ENCODE measurements around the gene LSM2. TPM values are rescaled to one million over a fixed set of nuclear protein-coding genes. Genes with fewer than 3 reads are reported as not detected.
"Not testable (repeated sequence)": the region's sequence is repeated elsewhere in the genome, so short reads cannot be mapped to it uniquely, and the experiment has no call there.

The LSM2 gene
- total RNA-seq, 1 donor from 2014 or later = 89.0 TPM

DNA sequence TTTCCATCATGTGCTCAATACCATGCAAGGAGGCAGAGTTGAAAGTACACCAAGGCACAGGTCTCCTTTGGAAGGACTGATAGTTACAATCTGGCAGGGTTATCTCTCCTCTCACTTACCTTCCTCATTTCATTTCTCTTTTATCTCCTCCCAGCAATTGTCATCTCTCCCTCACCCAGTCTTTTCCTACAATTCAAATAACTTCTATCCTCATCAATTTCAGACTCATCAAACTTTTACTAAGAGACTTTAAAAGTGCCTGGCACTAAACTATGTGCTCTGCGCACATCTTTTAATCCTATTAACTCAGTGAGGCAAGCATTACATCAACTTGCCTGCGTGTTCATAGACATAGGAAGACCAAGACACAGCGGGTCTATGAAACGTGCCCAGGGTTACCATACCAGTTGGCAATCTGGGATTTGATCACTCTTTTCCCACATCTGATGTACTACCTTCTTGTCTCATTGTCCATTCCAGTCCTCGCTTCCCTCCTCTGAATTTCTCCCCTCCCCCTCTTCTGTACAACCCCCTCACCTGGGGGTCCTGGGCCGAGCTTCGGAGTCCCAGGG lies 12.4 kb downstream of the LSM2 start:
- peak overlapping the region; percentile 75 for H3K4me3 ChIP-seq (ENCODE audit: low read depth, low read length)
- no peak for TF ChIP-seq CTCF (IDR thresholded peaks at IDR 0.05; ENCODE audit: insufficient read depth, low read length, poor library complexity, severe bottlenecking)
- no peaks in the 10 kb centered on the region for H3K27me3 ChIP-seq (ENCODE audit: control insufficient read depth, insufficient read depth, low read length)
- no peak for DNase-seq (ENCODE audit: low read depth)
- H3K36me3 ChIP-seq (ENCODE audit: control insufficient read depth, insufficient read depth, low read length) = no peaks in the 10 kb centered on the region

- H3K4me3 ChIP-seq (ENCODE audit: low read depth, low read length) = peak overlapping the region; percentile 75
- H3K27me3 ChIP-seq (ENCODE audit: control insufficient read depth, insufficient read depth, low read length); H3K36me3 ChIP-seq (ENCODE audit: control insufficient read depth, insufficient read depth, low read length); DNase-seq (ENCODE audit: low read depth): not testable (repeated sequence)
Observed at GRCh38 chr6:31793927-31794245, 12.9 kb downstream of the LSM2 start.

- Histone ChIP-seq H3K27me3 (ENCODE audit: control insufficient read depth, insufficient read depth, low read length) (no peaks in the 10 kb centered on the region), H3K4me3 (ENCODE audit: low read depth, low read length) (peak overlapping the region; percentile 21), H3K36me3 (ENCODE audit: control insufficient read depth, insufficient read depth, low read length) (no peaks in the 10 kb centered on the region)
- DNase-seq (ENCODE audit: low read depth) = peak; percentile 70
- TF ChIP-seq CTCF (IDR thresholded peaks at IDR 0.05; ENCODE audit: insufficient read depth, low read length, poor library complexity, severe bottlenecking) = no peak
Observed at GRCh38 chr6:31792761-31793171, 14.0 kb downstream of the LSM2 start.

- Histone ChIP-seq H3K36me3 (ENCODE audit: control insufficient read depth, insufficient read depth, low read length) (no peaks in the 10 kb centered on the region), H3K4me3 (ENCODE audit: low read depth, low read length) (no peak overlapping the region)
- TF ChIP-seq CTCF (IDR thresholded peaks at IDR 0.05; ENCODE audit: insufficient read depth, low read length, poor library complexity, severe bottlenecking) = no peak
Observed at GRCh38 chr6:31792090-31792374, 14.7 kb downstream of the LSM2 start.

DNA sequence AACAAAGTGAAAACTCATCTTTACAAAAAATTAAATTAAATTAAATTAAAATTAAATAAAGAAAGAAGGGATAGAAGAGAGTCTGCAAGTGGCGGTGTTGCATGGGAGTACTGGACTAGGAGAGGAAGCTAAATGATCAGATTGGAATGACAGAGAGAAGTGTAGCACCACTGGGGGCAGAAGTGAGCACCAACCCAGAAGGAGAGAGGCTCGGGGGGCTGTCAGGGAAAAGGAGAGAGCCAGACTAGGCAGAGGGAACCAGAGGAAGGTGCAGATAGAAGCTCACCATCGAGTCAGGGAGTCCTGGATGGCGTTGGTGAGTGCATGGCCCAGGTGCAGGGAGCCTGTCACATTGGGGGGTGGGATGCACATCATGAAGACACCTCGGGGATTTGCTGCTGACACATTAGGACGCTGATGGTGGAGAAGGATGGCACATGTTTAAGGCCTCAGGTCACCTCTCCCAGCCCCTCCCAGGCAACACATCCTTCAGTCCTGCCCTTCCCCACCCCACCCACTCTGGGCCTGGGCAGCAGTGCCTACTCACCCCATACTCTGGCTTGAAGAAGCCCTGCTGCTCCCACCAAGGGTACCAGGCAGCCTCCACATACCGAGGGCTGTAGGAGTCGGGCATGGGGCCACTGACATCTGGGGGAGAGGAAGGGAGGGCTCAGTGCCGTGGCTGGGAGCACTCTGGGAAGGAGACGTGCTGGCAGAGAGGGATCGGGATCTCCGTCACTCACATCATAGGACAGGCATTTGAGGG lies 15.3 kb downstream of the LSM2 start:
- no peaks in the 10 kb centered on the region for H3K36me3 ChIP-seq (ENCODE audit: control insufficient read depth, insufficient read depth, low read length)
- no peak overlapping the region for H3K4me3 ChIP-seq (ENCODE audit: low read depth, low read length)

More at GRCh38 chr6:31792090-31792374, 14.7 kb downstream of the LSM2 start:
- DNase-seq (ENCODE audit: low read depth) = no peak
- no peaks in the 10 kb centered on the region for H3K27me3 ChIP-seq (ENCODE audit: control insufficient read depth, insufficient read depth, low read length)

DNA sequence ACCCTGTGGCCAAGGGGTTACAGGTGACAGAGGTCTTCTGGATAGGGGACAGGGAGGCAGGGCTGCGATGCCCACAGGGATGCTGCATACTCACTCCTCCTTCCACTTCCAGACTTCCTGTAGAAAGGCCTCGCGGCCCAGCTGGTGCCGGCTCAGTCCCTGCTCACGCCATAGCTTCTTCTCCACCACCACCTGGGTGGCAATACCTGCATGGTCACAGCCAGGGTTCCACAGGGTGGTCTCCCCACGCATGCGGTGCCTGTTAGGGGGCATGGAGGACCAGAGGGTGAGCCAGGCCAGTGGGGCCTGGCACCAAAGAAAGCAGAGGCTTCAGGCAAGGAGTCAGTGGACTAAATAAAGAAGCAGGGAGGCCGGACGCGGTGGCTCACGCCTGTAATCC lies 21.3 kb downstream of the LSM2 start:
- no peak for TF ChIP-seq CTCF (IDR thresholded peaks at IDR 0.05; ENCODE audit: insufficient read depth, low read length, poor library complexity, severe bottlenecking)
- Histone ChIP-seq H3K4me3 (ENCODE audit: low read depth, low read length) (no peak overlapping the region), H3K27me3 (ENCODE audit: control insufficient read depth, insufficient read depth, low read length) (no peaks in the 10 kb centered on the region), H3K36me3 (ENCODE audit: control insufficient read depth, insufficient read depth, low read length) (peaks cover 7% of the 10 kb centered on the region)
- no peak for DNase-seq (ENCODE audit: low read depth)

More for the DNA sequence above, 15.3 kb downstream of the LSM2 start:
- DNase-seq (ENCODE audit: low read depth) = no peak
- peak; percentile 73 for TF ChIP-seq CTCF (IDR thresholded peaks at IDR 0.05; ENCODE audit: insufficient read depth, low read length, poor library complexity, severe bottlenecking)
- no peaks in the 10 kb centered on the region for H3K27me3 ChIP-seq (ENCODE audit: control insufficient read depth, insufficient read depth, low read length)

Measured in kidney epithelial cell (primary cell).